Ammon's horn (tissue), 1 donor: ENCODE results near the gene ATP7B.
A peak's percentile ranks its signal among the peaks of the same experiment; 100 is the strongest.
"Not testable (repeated sequence)": the region's sequence is repeated elsewhere in the genome, so short reads cannot be mapped to it uniquely, and the experiment has no call there.

Experiments used
- DNase-seq: peaks from one replicate; pipeline ENCODE4 v3.0.0-alpha.2; 2016; ENCODE audit warnings: low spot score

The ATP7B gene

GRCh38 chr13:52010890-52011631 is at the start of gene ATP7B:
Gene ATP7B (minus strand): TSS chr13:52011450. CDS start chr13:52011337, 113 bp downstream.
- no peak for DNase-seq

- DNase-seq, result no peak
These were observed 42.2 kb upstream of the ATP7B start for GRCh38 chr13:52053460-52053859.

GRCh38 chr13:52051400-52051799 is 40.1 kb upstream of the ATP7B start:
- DNase-seq, result no peak

GRCh38 chr13:52048516-52048915 is 37.3 kb upstream of the ATP7B start:
- DNase-seq, result no peak

GRCh38 chr13:52047463-52047862 is 36.2 kb upstream of the ATP7B start:
- DNase-seq, result no peak

GRCh38 chr13:52043675-52044074 is 32.4 kb upstream of the ATP7B start:
- no peak for DNase-seq

- DNase-seq, result no peak
These were observed 24.8 kb upstream of the ATP7B start for GRCh38 chr13:52036037-52036436.

- no peak for DNase-seq
These were observed 23.5 kb upstream of the ATP7B start for GRCh38 chr13:52034616-52035226.

- DNase-seq, result no peak
These were observed 21.8 kb upstream of the ATP7B start for GRCh38 chr13:52033039-52033438.

GRCh38 chr13:52030401-52030800 is 19.2 kb upstream of the ATP7B start:
- DNase-seq, result not testable (repeated sequence)

- no peak for DNase-seq
These were observed 18.3 kb upstream of the ATP7B start for GRCh38 chr13:52029569-52029968.

GRCh38 chr13:52027832-52028231 is 16.6 kb upstream of the ATP7B start:
- DNase-seq, result no peak

- no peak for DNase-seq
These were observed 15.0 kb upstream of the ATP7B start for GRCh38 chr13:52026246-52026626.

GRCh38 chr13:52025475-52026245 is 14.4 kb upstream of the ATP7B start:
- DNase-seq, result no peak

- DNase-seq, result no peak
These were observed 13.2 kb upstream of the ATP7B start, which contains the start of gene UTP14C for GRCh38 chr13:52024481-52024880. Gene UTP14C (plus strand): TSS chr13:52024691. CDS start chr13:52028805, 4,114 bp downstream.

GRCh38 chr13:52022356-52022755 is 11.1 kb upstream of the ATP7B start:
- no peak for DNase-seq

- DNase-seq, result no peak
These were observed 8.9 kb upstream of the ATP7B start for GRCh38 chr13:52020191-52020590.

GRCh38 chr13:52016296-52016695 is 5.0 kb upstream of the ATP7B start:
- no peak for DNase-seq

- DNase-seq, result no peak
These were observed 1.2 kb upstream of the ATP7B start for GRCh38 chr13:52012512-52012836.

GRCh38 chr13:52011632-52012511 is 622 bp upstream of the ATP7B start, which contains the start of gene ALG11:
Gene ALG11 (plus strand): TSS chr13:52012398. CDS start chr13:52012419, 21 bp downstream.
- peak; percentile 99 for DNase-seq

GRCh38 chr13:52009946-52010345 is 1.3 kb downstream of the ATP7B start:
- DNase-seq, result no peak
